Activated CD4-positive, alpha-beta T cell treated with anti-CD3 and anti-CD28 coated beads, Interleukin-2, amount 50 U/mL, for 4 hours (primary cell): Measurements from ENCODE around the gene ZNF438.
"Not testable (repeated sequence)": the region's sequence is repeated elsewhere in the genome, so short reads cannot be mapped to it uniquely, and the experiment has no call there.

ENCODE experiments used
- DNase-seq, 2 experiments: peaks; one replicate each; pipeline ENCODE4 v3.0.0-alpha.2; 2020

Gene ZNF438

GRCh38 chr10:30820261-30820991 lies 211.2 kb downstream of the ZNF438 start:
- no peak for DNase-seq

- DNase-seq: no peak
Measured at GRCh38 chr10:30819341-30820181, 212.1 kb downstream of the ZNF438 start.

DNA sequence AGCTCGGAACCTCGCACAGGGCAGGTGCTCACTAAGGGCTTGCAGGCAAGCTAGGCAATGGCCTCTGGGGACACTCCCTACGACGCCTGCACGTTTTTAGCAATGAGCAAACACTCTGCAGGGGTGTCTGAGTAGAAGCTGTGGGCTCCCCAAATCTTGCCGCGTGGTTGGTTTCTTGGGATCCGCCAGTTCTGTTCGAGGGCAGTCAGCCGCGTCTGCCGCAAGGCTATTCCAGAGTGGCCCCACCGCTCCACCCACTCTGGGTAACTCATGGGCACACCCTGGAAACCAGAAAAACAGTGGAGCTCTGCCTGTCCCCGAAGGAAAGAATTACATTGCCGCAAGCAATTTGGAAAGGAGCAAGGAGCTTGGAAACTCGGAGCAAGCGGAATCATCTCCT lies 212.8 kb downstream of the ZNF438 start:
- no peak for DNase-seq

- DNase-seq: no peak
Measured at GRCh38 chr10:30818010-30818660, 213.5 kb downstream of the ZNF438 start.

GRCh38 chr10:30817541-30817940 lies 214.1 kb downstream of the ZNF438 start:
- no peak for DNase-seq

- DNase-seq: no peak
Measured at GRCh38 chr10:30816820-30817171, 214.9 kb downstream of the ZNF438 start.

GRCh38 chr10:30816159-30816819 lies 215.4 kb downstream of the ZNF438 start:
- DNase-seq: no peak

GRCh38 chr10:30813872-30814481 lies 217.7 kb downstream of the ZNF438 start:
- DNase-seq: no peak

DNA sequence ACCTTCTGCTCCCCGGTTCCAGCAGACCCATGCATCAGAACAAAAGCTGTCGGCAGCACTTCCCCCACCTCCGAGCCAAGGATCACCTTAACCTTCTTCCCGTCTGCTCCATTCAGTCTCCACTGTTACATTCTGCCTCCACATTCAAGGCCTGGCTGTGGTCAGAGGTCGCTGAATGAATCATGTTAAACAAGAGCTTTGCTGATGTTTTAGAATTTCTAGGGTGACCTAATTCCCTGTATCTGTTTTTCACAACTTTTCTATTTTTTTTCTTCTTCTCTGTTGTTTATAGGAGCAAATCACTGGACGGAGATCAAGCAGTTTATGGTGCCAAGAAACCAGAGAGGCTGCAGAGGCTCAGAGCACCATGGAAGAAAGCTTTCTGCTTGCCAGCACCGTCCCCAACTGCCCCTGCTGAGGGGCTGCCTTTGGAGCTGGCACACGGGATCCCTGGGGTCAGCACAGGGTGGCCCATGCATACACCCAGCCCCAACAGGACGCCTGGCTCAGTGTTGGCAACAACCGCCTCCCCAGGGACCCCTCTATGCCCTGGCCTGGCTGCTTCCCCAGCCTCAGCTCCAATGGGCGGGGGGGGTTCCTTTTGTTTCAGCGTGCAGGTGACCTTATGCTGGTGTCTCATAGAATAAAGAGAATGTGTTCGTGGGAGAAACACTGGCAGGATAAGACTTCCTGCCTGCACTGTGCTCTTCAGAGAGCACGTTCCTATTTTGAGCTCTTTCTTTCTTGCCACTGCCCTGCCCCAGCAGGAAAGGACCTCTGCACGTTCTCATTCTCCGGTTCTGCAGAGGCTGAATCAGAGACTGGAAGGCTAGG lies 219.4 kb downstream of the ZNF438 start:
- DNase-seq: no peak

GRCh38 chr10:30811276-30812017 lies 220.2 kb downstream of the ZNF438 start:
- DNase-seq: no peak

- DNase-seq: no peak
Measured at GRCh38 chr10:30810416-30810815, 221.2 kb downstream of the ZNF438 start.

DNA sequence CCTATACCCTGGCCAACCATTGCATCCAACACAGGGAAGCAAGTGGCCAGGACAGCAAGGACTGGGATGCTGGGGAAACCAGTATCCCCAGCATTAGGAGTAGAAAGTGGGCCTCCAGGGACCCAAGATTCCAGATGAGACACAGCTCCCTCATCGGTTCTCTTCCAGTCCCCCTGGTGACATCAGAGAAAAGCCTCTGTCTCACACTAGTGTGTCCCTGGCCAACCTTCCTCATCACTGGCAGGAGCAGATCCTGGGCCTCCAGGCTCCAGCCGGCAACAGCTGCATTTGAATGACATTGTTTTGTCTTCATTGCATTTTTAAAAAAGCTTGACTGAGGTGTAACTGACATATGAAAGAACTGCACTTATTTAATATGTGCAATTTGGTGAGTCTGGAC lies 224.8 kb downstream of the ZNF438 start:
- DNase-seq: no peak

DNA sequence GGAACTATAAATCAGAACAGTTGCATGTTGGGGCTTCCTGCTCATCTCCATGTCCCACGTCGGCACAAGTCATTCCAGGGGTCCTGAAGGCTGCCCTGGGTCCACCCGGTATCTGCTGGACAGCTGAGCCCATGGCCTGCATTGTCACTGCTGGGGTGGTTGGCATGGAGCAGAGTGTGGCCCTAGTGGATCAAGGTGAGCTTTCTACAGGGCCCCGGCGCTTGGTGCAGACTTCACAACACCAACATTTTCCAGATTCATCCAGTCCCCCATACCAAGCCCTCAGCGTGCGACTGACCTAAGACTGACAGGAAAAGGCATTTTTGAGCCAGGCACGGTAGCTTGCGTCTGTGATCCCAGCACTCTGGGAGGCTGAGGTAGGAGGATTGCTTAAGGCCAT lies 226.6 kb downstream of the ZNF438 start:
- DNase-seq: no peak

- DNase-seq: no peak
Measured at GRCh38 chr10:30804478-30805055, 227.1 kb downstream of the ZNF438 start.

- DNase-seq: no peak
Measured at GRCh38 chr10:30803892-30804322, 227.8 kb downstream of the ZNF438 start.

- no peak for DNase-seq
Measured at GRCh38 chr10:30803058-30803457, 228.6 kb downstream of the ZNF438 start.

GRCh38 chr10:30800368-30800767 lies 231.3 kb downstream of the ZNF438 start:
- DNase-seq: no peak

DNA sequence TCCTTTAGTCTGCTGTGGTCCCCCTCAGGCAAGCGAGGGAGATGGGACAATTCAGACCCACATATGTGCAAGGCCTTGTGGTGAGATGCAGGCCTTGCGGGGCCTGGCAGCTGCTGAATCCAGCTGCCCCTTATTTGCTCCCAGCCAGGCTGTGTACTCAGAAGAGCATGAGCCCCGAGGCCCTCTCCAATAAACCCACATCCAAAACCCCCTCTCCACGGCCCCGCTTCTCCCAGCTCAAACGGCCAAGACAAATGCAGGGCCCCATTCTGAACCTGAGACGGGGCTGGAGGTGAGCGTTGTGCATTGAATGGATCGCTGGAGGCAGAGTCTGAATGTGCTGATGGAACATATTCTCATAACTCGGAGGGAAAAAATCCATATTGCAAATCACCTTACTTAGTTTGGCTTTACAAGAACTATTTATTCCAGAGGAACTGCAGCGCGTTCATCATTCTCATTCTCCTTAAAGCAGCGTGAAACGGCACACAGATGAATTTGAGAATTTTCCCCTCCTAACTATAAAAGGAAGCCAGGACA lies 232.9 kb downstream of the ZNF438 start:
- DNase-seq: no peak

- not testable (repeated sequence) for DNase-seq
Measured at GRCh38 chr10:30795024-30795423, 236.6 kb downstream of the ZNF438 start.
